GM21529 (cell line): Measurements from ENCODE around the gene SOST.
"Not testable (repeated sequence)": the region's sequence is repeated elsewhere in the genome, so short reads cannot be mapped to it uniquely, and the experiment has no call there.

ENCODE experiments used
- ATAC-seq: cut with Tn5 transposase; IDR thresholded peaks from one replicate; pipeline ENCODE4 v1.9.1; 2021; ENCODE audit not compliant: unreplicated experiment

SOST gene

DNA sequence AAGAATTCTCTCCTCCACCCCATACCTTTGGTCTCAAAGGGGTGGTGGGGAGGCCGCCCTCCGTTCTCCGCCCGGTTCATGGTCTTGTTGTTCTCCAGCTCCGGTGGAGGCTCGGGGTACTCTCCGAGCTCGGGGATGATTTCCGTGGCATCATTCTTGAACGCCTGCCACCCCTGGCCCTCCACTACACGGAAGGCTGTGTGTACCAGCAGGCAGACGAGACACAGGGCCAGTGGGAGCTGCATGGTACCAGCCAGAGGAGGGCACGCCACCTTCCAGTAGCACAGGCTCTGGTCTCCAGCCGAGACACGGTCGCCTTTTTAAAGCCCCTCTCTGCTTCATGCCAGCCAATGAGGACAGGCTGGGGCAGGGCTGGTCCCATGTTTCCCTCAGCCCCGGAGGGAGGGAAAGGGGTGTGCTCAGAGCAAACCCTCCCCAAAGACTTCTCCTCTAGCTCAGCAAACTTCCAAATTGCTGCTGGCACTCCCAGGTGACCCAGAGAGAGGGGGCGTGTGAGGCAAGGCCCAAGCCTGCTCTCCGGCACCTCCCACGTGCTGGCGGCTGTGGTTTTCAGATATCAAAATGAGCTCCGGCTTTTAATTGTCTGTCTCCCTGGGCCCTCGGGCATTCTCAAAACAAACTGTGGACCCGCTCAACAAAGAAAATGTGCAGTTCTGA lies at the start of gene SOST:
Gene SOST, minus strand, starts transcription at position 295 of the 678 bp plus-strand sequence. Its CDS starts 50 bp downstream, at position 245.
- ATAC-seq = no peak

DNA sequence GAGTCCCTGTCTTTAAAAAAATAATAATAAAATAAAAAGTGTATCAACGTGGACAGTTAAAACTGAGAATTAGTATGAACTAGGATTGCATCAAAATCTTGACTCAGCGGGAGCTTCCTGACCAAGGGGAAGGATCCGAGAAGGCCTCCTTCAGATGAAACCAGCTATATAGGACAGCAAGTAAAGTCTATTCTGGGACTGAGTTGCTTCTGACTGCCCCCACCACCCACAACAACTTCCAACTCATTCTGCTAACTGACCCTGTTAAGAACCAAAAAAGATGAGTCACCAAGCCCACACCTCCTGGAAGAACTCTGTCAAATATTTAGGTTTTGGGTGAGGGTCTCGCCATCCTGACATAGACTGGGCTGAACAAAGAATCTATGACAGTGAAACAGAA lies 49.5 kb upstream of the SOST start:
- ATAC-seq = no peak

DNA sequence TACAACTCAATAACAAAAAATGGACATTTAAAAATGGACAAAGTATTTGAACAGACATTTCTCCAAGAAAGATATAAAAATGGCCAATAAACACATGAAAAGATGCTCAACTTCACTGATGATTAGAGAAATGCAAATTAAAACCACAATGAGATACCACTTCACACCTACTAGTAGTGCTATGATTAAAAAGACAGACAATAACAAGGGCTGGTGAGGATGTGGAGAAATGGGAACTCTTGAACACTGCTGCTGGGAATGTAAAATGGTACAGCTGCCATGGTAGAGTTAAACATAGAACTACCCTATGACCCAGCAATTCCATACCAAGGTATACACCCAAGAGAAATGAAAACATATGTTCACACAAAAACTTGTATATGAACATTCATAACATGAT lies 46.5 kb upstream of the SOST start:
- no peak for ATAC-seq

DNA sequence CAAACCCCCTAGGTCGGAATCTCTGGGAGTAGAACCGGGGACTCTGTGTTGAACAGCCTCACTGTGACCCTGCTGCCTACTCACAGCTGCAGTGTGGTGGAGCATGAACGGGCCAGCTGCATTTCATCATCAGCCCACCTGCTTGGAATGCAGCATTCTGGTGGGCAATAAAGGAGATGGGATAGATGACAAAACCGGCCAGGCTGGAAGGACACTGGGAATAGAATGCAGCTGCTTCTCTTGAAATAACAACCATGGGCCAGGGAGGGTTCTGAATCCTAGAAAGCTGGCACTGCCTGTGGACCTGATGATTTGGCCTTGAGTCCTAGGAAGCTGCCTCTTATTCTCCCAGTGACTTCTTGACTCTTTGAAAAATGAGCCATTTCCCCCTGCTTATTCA lies 45.2 kb upstream of the SOST start:
- ATAC-seq = no peak

DNA sequence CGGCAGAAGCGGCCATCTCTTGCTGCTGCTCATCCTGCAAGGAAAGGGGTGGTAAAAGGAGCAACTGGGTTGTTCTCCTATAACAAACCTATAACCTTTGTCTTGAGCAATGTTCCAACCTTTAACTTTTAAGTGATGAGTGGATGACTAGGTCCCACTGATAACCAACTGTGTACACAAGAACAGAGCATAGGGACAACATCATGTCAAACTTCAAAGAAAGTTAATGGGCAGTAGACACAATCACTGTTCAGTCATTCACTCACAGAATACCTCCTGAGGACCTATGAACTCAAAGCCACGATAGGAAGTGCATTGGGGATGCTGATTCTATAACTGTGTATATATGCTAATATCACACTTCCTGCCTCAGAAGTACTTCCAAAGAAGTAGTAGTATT lies 43.3 kb upstream of the SOST start:
- ATAC-seq = no peak

DNA sequence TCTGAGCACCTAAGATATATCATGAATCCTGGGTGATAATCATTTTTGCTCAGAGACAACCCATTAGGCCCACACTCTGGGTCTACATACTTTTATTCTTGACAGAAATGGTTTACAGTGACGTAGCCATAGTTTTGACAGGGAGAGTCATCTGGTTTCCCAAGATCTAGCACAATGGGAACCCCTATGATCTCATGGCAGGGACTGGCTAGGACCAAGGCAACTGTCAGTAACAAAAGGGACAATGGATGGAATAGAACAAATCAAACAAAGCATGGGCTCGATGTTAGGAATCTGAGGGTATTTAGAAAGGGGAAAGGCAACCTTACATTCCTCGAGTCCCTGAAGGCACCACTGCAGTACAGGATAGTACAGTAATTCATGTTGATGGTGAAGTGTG lies 42.1 kb upstream of the SOST start:
- ATAC-seq = no peak

DNA sequence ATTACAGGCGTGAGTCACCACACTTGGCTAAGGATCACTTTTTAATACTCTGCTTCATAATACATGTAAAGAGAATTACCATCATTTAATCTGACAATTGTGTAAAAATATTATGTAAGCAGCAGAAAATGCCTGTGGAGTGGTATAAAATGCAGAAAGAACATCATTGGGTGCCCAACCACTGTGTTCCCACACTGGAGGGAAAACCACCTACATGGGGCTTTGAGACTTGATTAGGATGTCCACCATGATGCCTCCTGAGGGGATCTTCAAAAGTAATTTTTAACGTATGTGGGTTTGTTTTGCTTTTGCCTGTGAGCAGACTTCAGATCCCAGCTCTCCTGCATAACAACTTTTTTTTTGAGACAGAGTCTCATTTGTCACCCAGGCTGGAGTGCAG lies 40.5 kb upstream of the SOST start:
- no peak for ATAC-seq

DNA sequence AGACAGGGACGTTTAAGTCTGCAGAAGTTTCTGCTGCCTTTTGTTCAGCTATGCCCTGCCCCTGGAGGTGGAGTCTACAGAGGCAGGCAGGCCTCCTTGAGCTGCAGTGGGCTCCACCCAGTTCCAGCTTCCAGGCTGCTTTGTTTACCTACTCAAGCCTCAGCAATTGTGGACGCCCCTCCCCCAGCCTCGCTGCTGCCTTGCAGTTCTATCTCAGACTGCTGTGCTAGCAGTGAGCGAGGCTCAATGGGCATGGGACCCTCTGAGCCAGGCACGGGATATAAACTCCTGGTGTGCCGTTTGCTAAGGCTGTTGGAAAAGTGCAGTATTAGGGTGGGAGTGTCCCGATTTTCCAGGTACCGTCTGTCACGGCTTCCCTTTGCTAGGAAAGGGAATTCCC lies 39.4 kb upstream of the SOST start:
- not testable (repeated sequence) for ATAC-seq

DNA sequence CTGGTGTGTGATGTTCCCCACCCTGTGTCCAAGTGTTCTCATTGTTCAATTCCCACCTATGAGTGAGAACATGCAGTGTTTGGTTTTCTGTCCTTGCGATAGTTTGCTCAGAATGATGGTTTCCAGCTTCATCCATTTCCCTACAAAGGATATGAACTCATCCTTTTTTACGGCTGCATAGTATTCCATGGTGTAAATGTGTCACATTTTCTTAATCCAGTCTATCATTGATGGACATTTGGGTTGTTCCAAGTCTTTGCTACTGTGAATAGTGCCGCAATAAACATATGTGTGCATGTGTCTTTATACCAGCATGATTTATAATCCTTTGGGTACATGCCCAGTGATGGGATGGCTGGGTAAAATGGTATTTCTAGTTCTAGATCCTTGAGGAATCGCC lies 34.1 kb upstream of the SOST start:
- not testable (repeated sequence) for ATAC-seq

DNA sequence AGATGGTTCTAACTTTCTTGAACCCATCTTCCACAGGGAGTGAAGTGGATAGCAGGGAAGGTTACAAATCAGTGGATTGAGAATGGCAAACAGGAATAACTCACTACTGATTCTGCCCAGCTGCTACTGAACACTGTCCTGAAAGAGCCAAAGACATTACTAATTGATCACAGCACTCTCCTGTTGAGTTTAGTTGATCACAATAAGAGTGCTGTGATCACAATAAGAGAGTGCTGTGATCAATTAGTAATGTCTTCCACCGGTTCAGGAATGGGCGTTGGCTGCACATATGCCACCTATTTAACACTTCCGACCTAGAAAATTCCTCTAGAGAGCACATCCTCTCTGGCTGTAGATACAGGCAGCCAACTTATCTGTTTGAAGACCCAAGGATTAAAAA lies 33.0 kb upstream of the SOST start:
- no peak for ATAC-seq

DNA sequence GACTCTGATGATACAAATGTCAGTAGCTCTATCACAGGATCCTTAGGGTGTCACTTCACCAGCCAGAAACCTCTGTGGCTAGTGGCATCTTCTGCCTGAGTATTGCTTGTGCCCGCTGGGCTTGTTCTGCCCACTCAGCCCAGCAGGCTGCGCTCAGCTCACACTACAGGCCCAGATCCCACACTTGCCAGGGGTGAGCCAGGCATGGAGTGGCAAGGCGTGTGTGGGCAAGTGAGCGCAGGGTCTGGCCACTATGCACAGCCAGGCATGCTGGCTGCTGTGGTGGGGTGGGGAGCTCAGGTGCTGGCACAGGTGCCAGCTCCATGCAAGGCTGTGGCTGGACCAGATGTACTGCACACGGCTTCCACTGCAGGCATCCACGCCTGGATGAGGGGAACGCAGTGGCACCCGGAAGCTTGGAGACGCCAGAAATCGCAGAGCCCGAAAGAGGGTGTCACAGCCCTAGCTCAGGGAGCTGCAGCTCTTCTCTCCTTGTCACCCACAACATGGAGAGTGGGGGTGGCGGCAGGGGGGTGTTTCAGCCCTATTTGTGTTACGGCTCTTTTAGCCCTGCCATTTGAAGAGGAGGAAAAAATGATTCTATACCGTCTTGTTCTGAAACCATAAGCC lies 31.8 kb upstream of the SOST start:
- ATAC-seq = no peak

DNA sequence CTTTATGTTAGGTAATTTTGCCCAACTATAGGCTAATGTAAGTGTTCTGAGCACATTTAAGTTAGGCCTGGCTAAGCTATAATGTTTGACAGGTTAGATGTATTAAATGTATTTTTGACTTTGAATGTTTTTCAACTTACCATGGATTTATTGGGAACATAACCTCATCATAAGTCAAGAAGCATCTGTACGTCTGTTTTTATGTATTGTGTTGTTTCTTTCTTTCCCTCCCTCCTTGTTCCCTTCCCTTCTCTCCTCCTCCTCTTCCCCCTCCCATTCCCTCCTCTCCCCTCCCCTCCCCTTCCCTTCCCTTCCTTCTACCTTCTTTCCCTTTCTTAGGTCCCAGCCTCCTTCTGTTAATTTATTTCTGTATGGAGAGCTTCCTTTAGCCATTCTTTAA lies 30.9 kb upstream of the SOST start:
- ATAC-seq = no peak

DNA sequence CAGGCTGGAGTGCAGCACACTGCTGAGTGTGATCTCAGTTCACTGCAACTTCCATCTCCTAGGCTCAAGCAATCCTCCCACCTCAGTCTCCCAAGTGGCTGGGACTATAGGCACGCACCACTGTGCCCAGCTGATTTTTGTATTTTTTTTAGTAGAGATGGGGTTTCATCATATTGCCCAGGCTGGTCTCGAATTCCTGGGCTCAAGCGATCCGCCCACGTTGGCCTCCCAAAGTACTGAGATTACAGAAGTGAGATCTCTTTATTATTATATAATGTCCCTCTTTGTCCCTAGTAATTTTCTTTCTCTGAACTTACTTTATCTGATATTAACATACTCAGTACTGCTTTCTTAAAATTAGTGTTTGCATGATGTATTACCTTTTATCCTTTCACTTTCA lies 29.9 kb upstream of the SOST start:
- no peak for ATAC-seq

DNA sequence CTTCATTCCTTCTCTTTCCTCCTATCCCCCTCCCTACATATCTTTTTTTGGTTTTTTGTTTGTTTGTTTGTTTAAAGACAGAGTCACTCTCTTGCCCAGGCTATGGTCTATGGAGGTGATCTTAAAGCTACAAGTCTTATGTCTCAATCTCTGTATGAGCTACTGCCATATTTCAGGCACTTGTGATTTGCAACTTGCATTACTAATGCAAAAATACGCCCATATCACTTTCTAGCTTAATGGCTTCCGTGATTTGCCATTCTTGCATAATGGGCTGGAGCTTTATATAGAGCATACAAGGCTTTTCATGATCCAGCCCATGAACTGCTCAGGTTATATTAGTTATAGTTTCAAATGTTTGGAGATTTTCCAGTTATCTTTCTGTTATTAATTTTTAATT lies 29.1 kb upstream of the SOST start:
- no peak for ATAC-seq

DNA sequence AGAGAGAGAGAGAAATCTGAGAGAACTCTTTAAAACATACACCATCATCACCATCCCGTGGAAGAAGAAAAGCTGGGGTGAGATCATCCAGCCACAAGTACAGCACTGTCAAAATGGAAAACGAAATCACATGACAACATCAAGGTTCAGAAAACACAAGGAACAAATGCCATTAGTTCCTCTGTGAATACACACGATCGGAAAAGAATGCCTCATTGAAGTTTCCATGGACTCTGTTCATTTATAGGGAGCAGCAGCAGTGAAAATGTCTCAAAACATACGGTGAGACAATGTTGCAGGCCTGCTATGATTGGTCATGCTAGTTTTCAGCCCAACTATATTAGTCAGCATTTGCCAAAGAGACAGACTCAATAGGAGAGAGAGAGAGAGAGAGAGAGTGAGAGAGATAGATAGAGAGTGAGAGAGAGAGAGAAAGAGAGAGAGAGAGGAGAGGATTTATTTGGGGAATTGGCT lies 26.1 kb upstream of the SOST start:
- no peak for ATAC-seq

DNA sequence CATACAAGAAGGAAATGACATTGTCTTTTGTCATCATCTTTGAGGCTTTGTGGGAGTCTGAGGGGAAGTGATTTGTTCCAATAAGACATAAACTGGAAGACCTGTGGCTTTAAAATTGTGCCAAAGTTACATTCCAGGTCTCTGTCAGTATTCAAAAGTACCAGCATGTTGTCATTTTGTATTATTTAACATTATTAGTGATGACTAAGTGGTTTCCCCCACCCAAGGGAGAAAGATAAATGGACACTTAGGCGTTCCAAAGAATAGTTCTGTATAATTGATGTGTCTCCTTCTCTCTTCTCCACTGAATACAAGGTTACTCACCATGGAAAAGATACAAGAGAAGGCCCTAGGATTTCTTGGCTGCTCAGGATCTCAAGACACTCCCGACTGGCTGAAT lies 25.5 kb upstream of the SOST start:
- no peak for ATAC-seq

DNA sequence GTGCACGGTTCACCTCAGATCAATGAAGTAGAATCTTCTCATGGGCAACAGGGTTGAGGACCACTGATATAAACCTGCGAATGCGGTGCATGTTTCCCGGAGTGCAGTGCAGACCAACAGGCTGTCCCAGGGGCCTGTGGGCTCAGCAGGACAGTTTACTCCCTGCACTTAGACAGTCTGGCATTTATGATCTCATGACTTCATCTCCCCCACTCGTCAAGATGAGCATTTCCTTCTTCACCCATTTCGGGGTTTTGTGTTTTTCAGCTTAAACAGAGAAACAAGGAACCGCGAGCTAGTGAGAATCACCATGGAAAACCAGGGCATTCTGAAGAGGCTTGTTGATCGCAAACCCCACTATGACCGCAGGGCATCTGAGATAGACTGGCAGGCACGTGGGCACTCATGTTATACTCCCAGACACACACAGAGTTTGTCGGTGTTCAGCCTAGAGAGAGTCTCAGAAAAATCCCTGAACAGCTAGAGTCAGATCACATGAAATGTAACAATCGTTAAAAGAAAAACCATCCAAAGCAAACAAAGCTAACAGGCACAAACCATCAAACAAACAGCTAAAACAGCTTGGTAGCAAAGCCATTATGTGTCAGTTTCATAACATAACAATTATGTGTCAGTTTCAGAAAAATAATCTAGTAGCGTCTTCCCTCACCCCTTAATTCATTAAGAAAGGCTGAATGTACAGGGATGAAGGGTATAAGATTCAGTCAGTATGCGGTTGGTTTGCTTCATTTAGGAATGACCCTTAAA lies 24.5 kb upstream of the SOST start:
- no peak for ATAC-seq

DNA sequence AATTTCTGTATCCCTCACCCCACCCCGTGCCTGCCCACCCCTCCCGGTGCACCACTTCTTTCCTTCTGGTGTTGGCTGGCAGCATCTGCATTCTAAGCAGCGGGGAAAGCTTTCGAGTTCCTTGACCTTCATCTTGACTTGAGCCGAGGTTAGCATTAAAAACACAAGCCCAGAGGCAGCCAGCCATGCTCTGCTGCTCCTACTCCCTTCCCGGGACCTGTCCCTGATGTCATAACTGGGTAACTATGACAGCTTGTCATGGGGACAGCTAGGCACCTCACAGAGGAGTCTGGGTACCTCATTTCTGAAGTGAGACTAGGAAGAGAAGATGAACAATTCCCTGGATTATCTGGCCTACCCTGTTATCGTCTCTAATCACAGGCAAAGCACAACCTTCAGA lies 21.5 kb upstream of the SOST start, which contains the start of gene CFAP97D1:
Gene CFAP97D1, plus strand, starts transcription at position 301 of the 400 bp plus-strand sequence. Its CDS starts 28 bp downstream, at position 329.
- ATAC-seq = no peak

DNA sequence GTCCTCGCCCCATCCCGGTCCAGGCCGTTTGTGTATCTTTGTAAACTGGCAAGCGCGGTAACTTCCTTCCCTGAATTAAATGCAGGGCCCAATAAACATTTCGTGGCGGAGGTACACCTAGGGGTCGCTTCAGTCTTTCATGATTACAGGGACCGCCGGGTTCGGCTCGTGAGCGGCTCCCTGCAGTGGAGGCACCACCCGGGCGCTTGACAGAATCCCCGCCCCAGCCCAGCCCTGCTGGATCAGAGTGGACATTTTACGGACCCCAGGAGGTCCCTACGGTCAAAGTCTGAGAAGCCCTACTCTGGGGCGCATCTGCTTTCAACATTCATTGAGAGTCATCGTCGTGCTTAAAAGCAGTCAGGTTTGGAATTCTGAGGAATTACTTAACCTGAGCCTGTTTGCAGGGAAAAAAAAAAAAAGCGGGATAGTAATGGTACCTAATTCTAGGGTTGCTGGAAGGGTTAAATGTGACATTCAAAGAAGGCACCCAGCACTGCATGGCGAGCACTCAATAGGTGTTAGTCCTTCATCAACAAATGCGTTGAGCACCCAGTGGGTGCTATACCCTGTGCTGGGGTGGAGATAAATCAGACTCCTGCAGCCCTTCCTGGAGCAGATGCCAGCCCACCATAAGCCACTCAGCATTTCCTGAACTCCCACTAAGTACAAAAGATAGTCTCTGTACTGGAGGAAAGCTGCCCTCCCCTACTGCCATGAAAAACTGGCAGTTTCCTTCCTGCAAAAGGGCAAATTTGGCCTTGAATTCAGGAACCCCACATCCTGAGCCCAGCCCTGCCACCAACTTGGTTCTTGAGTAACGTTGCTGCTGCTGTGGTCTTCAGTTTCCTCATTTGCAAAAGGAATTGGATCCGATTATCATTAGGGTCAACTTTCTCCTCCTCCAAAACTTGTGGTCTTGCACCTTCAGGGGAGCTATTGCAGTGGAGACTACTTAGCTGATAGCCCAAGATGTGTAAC lies 20.8 kb upstream of the SOST start:
- no peak for ATAC-seq

DNA sequence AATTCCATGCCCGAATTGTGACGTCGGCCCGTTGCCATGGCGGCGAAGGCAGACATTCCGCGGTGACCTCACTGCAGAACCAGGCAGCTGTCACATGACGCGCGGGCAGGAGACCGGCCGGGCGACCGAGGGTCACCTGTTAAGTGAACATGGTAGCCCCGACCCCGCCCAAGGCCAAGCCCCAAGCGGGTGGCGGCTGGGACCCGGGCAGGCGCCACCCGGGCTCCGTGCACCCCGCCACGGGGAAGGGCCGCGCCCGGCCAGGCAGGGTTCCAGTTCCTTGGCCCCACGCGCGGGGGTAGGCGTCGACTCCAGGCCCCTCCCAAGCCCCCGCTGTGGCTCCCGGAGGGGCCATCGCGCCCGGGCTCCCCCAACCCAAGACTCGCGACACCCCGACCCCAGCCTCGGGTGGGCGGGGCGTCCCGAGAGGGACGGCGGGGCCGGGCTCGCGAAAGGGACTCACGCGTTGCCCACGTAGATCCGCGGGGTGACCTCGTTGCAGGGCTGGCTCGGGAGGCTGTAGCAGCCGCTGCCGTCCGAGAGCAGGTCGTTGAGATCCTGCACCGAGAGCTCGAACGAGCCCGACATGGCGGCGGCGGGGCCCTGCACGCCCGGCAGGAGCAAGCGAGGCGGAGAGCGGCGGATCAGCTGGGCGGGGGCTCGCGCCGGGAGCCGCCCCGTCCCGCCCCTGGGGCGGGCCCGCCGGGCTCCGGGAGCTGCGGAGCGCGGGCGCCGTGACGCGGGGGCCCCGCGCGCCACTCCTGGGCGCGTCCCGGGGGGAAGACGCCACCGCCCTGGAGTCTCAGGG lies 19.9 kb upstream of the SOST start, which contains the start of gene DUSP3:
Gene DUSP3, minus strand, starts transcription at position 641 of the 808 bp plus-strand sequence. Its CDS starts 53 bp downstream, at position 588.
- peak; percentile 81 for ATAC-seq
